ENCODE data around the gene TMEM11.

GRCh38 chr17:21248500-21248899 lies 34.5 kb upstream of the TMEM11 start:
- TF ChIP-seq CTCF (IDR thresholded peaks at IDR 0.05; ENCODE audit: low read length) (no peak), EZH2 (optimal IDR thresholded peaks at IDR 0.05; ENCODE audit: low read depth, low read length) (no peak)

Data from MM.1S (cell line).